GM19023 (cell line): ENCODE measurements around the gene IRX4.

Experiments
- ATAC-seq: cut with Tn5 transposase; IDR thresholded peaks from one replicate; pipeline ENCODE4 v1.9.1; 2021; ENCODE audit warnings: mild to moderate bottlenecking, moderate library complexity; ENCODE audit not compliant: unreplicated experiment

Gene IRX4

DNA sequence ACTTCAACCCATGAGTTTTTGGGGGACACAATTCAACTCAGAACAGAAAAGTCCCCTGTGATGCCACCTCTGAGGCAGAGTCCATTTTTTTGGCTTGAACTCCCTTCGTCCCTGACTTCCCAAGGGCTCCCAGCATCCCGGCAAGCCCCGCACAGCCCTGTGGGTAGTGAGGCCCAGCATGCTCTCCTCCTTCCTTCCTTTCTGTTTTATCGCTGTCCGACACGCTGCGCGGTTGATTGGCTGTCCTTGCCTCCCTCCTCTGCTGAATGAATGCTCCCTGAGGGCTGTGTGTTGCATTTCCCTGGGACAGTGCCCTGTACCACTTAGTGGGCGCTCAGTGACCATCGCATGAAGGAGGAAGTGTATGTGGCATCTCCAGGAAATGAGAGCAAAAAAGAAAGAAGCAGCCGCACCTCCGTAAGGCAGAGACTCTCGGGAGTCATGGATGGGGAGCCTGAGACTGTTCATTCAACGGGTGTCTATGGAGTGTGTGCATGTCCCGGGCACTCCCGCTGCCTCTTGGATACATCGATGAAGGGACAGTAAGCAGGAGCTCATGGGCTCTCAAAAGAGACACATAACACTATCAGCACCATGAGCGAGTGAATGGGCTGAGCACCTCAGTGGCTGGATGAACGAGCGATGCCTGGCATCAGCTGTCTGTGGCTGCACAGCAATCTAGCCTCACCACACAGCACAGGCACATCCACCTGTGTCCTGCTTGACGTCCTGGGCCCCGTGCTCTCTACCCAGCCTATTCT, 10.1 kb upstream of the IRX4 start:
- no peak for ATAC-seq

DNA sequence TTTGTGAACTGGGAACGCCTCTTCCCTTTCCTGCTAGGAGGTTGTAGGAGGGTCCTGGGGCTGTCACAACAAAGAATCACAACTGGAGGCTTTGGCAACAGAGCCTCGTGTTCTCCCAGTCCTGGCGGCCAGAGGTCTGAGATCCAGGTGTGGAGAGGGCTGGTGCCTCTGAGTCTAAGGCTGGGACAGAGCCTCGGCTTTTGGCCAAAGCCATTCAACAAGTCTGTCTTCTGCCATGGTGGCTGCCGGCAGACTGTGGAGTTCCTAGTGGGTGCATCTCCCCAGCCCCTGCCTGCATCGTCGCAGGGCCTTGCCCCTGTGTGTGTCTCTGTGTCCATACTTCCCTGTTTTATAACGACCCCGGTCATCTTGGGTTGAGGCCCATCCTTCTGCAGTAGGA, 9.5 kb upstream of the IRX4 start:
- no peak for ATAC-seq

DNA sequence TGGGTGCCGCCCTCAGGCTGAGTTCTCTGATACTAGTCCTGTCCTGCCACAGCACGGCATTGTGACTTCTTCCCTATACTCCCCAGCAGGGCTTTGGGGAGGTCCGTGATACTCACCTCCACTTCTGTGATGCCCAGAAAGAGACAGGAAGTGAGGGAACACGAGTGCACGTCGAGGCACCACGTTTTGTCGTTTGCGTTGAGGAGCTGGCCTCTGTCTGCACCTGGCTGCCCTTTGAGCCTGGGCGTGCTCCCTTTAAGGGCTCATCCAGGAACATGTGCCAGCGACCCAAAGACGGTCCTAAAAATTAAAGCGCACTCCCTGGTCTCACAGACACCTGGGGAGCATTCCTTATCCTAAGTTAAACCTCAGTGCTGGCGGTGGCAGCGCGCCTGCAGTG, 8.7 kb upstream of the IRX4 start:
- ATAC-seq: no peak

DNA sequence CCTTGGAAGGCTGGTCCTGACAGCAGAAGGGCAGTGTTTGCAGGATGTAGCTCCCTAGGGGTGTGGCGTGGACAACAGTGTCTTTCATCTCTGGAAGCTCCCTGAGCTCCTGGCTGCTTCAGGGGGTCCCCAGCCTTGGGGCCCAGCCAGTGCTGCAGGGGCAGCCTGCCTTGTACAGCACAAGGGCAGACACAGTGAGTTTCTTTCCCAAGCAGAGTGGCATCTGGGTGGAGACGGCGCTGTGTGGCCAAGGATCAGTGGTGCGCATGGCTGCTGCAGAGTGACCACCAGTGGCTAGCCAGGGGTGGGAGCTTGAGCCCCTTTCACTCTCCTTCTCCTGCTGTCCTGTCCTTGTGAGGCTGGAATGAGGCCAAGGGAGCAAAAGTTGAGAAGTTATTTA, 7.6 kb upstream of the IRX4 start:
- no peak for ATAC-seq

DNA sequence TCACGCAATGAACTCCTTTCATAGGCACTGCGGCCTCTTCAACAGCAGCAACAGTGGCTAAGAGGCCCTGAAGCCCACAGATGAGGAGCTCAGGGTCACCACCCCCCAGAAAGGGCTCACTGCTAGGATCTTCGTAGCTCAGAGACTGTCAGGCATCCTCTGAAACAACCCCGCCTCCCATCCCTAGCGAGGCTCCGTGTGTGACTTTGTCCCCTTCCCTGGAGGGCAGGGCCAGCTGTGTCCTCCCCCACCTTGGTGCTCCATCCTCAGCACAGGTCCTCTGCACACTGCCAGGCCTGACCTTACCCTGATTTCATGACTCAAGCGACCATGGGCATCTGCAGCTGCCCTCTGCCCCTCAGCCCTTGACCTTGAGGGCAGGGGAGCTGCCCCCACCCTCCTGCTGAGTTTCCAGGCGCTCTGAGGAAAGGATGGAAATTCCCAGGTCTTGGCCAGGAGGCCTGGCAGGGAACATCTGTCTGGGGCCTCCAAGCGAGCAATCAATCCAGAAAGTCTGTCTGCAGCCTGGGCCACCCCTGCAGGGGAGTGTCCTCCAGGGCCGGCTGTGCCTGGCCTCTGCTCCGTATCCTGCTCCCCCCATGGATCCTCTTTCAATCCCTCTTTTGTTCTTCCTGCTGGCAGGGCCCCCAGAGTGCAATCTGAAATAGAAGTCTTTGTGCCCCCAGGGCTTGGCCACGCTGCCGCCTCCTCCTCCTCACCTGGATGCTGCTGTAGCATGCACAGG, 6.8 kb upstream of the IRX4 start:
- no peak for ATAC-seq

DNA sequence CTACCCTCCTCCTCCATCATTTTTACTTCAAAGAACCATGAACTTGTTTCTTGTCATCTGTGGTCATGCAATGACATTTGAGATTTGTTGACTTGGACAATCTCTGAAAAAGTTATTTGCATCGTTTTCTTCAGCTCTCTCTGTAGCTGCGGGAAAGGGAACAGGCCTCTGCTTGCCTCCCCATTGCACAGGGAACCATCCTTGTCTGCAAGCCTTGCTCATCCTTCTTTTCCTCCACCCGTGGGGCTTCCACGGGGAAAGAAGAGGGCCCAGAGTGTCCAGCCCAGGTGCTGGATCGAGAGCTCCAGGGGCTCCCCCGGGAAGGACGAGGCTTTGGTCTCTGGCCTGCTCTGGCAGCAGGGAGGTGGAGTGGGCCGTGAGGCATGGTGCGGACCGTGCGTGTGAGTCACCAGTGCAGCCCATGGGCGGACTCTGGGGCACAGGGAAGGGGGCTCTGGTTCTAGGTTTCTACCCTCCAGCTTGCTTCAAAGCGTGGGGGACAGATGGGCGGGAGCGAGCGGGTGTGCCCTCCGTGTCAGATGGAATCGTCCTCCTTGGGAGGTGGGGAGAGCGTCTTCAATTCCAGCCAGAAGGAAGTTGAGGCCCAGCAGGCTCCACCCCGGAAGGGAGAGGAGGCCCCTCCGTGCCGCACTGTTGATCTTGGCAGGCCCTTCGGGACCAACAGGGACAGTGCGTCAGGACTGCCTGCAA, 6.0 kb upstream of the IRX4 start:
- ATAC-seq: no peak

DNA sequence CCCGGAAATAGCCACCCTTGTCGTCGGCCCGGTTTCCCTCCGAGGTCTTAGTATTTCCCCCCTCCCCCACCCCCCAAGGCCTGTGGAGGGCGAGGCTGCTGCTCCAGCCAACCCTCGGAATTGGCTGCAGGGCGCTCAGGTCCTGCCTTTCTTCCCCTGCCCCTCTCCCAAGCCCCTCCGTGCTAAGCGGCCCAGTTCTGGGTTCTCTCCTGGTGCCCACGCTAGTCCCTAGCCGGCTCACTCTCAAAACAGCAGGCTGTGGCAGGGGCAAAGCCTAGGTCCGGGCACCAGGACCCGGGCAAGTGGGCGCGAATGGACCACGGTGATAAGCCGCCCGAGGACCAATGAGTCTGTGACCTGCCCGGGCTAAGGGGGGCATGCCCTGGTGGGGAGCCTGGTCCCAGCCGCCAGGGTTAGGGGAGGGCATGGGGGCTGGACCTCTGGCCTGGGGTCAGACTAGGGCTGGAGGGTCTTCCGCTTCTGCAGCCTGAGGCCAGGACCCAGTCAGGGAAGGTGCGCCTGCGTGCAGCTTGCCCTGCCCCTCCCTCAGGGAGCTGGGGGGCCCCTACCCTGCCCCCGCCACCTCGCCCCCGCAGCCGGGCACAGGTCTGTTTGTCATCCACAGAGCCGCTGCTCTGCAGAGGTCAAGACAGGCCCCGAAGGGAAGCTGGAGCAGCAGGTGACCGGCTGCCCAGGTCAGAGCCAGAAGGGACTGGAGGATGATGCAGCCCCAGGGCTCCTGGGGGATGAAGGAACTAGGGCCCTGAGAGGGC, 5.0 kb upstream of the IRX4 start:
- ATAC-seq: no peak

DNA sequence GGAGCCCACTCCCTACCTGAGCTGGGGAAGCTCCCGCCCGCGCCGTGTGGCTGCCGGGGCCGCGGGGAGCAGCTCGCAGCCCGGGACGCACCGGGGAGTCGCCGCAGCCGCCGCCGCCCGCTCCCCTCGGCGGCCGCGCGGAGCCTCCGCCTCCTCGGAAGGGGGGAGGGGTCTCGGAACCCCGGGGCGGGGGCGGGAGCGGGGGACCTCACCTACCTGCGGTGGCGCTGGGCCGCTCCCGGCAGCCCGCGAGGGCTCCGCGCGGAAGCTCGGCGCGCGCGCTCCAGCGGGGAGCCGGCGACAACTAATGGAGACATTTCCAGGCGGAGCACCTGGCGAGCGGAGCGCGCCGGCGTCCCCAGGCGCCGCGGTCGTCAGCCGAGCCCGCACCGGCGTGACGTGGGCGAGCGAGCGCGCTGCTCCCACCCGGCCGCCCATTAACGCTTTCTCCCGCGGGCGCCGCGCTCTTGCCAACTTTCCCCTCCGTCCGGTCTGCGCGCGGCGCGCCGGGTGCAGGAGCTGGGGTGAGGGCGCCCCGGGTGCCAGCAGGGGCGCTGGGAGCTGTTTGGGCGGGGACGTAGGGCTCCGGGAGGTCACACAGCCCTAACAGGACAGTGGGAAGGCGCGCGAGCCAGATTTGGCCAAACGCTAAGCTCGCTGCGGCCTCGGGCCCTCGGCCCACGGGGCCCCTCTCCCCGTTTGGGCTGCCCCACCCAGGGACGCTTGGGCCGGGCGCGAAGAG, 4.3 kb upstream of the IRX4 start:
- ATAC-seq: no peak

DNA sequence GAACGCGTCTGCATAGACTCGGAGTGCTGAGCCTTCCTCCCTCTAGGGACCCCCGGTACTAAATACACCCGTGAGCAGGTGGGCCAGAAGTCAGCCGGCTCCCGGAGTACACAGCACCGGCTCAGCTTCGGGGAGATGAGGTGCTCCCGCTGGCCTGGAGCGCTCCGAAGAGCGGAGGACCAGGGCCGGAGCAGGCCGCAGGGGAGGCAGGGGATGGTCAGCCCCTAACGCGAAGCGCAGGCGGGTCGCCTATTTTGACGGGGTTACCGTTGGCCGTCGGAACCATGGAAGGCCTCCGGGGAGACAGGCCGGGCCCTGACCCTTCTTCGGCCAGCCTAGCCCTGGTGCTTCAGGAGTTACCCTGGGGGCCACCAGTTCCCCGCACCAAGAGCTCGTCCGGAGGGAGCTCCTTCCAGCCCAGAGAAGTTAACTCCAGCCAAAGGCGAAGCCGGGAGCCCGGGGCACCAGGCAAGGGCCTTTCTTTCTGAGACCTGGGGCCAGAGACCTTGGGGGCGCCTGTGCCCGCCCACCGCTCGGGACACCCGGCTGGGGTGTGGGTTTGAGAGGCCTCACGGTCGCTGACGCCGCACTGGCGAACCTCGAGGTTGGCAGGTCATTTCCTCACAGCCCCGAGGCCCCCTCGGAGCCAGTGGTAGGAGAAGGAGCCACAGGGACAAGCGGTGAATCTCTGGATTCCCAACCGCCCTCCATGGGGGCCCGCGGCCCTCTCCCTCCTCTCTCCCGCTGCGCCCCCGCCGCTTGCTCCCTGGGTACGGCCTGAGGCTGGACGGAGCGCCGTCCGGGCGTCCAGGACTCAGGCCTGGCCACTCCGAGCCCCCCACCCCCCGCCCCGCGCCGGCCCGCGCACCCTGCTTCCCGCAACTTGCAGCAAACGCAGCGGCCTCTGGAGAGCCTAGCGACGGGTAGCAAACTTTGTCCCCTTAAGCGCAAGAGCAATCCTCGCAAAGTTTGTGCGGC, 3.4 kb upstream of the IRX4 start:
- ATAC-seq: no peak

DNA sequence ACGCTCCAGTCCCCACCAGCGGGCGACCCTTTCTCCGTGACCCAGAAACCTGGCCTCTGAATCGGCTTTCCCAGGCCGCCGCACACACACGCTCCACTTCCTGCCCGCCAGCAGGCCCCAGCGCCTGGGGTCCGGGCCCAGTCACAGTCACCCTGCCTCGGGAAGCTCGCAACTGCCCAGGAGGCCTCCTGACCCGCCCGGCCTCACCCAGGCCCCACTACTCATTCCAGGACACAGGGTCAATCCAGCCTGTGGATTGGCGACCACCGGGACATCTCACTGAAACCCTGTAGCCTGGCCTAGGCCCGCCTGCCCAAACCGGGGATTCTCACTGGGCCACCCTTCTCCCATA, 2.7 kb upstream of the IRX4 start:
- no peak for ATAC-seq

DNA sequence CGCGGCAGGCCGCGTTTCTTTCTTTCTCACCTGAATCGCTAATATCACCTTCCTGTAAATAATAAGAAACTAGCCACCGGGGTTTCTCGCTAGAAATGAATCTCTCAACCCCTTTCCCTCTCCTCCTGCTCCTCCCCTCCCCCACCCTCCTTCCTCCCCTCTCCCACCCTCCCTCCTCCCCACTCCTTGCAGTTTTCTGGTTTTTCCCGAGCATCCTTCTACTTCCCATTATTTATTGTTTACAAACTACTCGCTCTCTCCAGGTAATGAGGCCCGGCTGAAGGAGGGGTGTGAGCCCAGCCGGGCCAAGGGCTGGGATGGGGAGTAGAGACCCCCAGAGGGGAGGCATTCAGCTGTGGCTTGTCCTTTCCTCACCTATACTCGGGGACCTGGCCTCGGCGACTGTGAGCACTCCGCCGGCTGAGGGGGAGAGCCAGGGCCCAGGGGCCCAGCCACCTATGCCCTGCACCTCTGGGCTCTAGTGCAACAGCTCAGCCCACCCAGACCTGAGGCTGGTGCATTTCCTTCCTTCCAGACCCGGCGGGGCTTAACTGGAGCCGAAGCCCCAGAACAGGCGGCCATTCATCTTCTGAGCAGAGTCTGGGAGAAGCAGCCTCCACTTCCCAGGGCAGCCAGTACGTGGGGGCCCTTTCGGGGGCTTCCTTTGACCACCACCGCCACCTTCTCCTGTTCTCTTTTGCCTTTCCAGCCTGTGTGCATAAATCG, 2.1 kb upstream of the IRX4 start:
- ATAC-seq: no peak

DNA sequence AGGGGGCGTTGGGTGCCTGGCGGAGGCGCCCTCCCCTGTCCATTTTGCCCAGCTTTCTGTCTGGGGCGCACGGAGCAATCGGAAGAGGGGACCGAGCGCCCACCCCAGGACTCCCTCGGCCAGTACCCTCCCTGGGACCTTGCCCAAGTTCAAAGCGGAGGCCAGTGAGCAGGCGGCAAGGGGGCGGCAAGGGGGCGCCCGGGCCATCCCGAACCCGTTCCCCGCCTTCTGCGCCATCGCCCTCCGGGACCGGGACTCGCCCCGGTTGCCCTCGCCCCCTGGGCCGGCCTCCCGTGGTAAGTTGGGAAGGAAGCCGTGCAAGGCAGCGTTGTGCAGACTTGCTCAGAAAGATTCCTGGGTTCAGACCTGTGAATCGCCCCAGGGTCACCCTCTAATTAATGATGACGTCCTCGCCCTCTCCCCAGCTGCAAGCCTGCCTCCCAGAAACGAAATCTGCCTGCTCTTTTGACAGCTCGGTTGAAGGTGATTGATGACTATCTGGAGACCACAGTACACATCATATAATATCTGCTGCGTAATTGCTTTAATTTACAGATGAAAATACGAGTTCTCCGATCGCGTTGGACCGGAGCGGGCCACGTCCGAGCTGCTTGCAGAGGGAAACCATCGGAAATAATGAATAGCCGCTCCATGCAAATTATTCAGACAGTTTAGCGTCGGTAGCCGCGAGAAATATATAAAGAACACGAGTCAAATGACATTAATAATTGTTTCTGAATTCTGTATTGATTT, 1.4 kb upstream of the IRX4 start:
- ATAC-seq: no peak

DNA sequence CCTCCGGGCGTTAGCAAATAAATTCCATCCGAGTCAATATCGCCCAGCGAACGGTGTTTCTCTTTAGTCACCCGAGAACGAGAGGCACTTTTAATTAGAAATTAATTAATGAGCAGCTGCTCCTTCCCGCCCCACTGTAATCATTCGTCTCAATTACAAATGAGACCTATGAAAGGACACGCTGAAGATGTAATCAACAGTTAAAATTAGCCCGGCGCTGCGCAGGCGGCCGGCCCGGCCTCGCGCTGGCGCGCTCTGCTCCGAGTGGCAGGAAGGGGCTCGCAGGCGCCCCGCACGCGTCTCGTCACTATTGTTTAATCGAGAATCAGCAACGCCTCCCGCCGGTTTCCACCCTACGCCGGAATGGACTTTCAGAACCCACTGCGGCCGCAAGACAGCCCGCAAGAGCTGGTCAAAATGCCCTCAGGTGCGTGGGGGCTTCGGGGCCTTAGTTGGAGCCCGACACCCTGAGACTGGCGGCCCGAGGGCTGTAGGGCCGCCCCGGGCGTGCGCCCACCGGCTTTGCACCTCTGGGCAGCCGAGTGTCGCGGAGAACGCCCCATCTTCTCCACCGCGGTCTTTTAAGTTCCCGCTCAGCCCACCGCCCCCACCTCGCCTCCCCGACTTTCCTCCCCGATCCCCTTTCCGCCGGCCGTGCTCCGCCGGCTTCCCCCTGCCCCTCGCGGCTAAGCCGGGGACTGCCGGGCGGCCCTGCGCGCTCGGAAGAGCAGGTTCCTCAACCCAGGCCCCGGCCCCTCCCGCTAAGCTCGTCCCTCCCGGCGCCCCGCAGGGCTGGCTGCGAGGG, 597 bp upstream of the IRX4 start:
- no peak for ATAC-seq

DNA sequence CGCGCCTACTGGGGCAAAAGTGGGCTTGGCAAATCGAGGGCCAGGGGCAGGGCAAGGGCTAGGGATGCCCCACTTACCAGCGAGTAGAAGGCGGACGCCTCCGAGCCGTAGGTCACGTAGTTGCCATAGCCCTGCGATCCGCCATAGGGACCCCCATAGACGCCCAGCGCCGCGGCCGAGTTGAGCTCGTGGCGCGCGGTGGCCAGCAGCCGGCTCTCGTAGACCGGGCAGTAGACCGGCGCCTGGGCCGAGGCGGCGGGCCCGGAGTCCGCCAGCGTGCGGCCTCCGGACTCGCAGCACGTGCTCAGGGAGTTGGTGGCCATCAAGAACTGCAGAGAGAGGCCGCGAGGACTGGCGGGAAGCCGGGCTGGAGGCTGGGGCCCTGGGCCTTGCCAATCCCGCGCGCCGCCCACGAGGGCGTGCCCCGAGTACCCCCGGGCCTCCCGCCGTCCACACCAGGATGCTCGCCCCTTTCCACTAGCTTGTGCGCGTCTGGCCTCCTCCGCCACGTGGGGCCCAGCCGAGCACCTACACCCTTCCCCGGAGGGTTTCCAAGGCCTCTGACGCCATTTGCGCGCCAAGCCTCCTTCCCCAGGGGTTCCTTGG, 891 bp downstream of the IRX4 start:
- ATAC-seq: no peak

DNA sequence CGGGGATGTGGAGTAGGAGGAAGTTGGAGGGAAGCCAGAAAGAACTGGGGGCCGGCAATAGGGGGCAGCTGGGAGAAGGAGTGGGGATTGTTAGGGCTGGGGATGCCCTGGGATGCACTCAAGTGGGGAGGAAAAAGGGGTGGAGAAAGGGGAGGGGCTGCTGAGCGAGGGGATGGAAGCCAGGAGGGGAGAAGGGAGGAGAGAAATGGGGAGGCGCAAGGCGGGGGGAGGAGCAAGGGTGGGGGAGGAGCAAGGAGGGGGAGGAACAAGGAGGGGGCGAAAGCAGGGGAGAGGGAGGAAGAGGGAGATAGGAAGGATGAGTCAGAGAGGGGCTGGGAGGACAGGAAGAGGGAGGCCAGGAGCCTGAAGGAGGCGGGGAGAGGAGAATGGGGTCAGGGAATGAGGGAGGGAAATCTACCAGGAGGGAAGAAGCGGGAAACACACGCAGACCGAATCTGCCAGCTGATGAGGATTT, 1.6 kb downstream of the IRX4 start:
- ATAC-seq: no peak

DNA sequence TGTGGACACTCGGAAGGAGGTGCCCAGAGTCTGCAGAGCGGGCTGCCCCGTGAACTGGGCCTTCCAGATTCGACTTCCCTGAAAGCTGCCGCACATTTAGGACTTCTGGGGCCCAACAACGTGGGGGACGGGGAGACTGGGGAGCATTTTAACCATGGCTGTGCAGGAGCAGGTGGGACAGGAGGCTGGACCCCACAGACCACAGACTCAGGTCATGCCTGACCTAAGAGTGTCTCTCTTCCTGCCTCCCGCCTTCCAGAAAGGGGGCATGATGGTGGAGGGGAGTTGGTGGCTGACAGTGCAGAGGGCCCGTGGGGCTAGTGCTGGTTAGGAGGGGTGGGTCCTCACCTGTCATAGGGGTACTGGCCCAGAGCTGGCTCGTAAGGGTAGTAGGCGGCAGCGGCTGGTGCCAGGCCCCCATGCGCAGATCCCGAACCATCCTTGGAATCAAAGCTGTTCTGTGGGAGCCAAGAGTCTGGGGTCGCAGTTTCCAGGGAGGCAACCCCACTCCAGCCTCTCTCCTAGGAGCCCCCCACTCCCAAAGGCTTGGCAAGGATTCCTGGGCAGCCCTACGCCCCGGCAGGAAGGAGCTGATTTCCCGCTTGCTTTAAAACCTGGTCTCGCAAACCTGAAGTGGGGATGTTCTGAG, 2.2 kb downstream of the IRX4 start:
- ATAC-seq: no peak
